Liver (tissue), 3 donors: ENCODE results near the gene ATAD3C.

Experiments
- HNF4G ChIP-seq: IDR thresholded peaks from 2 replicates; pipeline ENCODE4 v1.6.1; 2016; ENCODE audit warnings: antibody characterized with exemption
- JUND ChIP-seq, 2 donors: IDR thresholded peaks; 2 replicates each; pipeline ENCODE4 v1.6.1; 2016; ENCODE audit warnings: antibody characterized with exemption in 2 of 2
- RAD21 ChIP-seq, 2 donors: IDR thresholded peaks; 2 replicates each; pipeline ENCODE4 v1.6.1; 2016; ENCODE audit warnings: antibody characterized with exemption in 2 of 2, mild to moderate bottlenecking in 2 of 2
- RXRA ChIP-seq, 2 donors: IDR thresholded peaks; 2 replicates each; pipeline ENCODE4 v1.6.1; 2017 to 2018; ENCODE audit warnings: antibody characterized with exemption in 2 of 2, mild to moderate bottlenecking in 1 of 2
- TAF1 ChIP-seq: conservative IDR thresholded peaks from 2 replicates; pipeline ENCODE4 v1.6.1; 2016; ENCODE audit warnings: antibody characterized with exemption, mild to moderate bottlenecking
- TF ChIP-seq, protein P1 (sequence below): fragments of 150-350 bp; IDR thresholded peaks from 2 replicates; pipeline ENCODE4 v1.5.1; 2017; ENCODE audit warnings: improper control_type of control experiment, low read depth, low read length; ENCODE audit not compliant: missing input control
- TF ChIP-seq, protein P2 (sequence below): IDR thresholded peaks from 2 replicates; pipeline ENCODE4 v1.6.1; 2016; ENCODE audit warnings: antibody characterized with exemption
- donor health status: healthy.
- donor health status: healthy.

DNA sequence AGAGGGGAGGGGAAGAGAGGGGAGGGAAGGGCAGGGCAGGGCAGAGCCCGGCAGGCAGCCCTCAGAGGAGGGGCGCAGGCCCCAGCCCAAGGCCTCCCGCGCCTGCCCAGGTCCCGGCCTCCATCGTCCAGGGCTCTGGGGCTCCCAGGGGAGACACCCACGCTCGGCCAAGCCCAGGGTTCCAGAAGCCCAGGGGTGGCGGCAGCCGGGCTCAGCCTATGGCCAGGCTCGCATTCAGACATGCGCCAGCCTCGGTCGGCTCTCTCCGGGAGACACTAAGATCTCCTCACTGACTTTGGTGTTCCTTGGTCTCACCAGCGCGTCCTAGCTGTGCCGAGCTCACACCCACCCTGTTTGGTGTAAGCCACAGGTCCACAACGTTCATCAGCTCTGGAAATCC, 21.3 kb upstream of the ATAD3C start:
- TF ChIP-seq, protein P1, sequence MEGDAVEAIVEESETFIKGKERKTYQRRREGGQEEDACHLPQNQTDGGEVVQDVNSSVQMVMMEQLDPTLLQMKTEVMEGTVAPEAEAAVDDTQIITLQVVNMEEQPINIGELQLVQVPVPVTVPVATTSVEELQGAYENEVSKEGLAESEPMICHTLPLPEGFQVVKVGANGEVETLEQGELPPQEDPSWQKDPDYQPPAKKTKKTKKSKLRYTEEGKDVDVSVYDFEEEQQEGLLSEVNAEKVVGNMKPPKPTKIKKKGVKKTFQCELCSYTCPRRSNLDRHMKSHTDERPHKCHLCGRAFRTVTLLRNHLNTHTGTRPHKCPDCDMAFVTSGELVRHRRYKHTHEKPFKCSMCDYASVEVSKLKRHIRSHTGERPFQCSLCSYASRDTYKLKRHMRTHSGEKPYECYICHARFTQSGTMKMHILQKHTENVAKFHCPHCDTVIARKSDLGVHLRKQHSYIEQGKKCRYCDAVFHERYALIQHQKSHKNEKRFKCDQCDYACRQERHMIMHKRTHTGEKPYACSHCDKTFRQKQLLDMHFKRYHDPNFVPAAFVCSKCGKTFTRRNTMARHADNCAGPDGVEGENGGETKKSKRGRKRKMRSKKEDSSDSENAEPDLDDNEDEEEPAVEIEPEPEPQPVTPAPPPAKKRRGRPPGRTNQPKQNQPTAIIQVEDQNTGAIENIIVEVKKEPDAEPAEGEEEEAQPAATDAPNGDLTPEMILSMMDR: no peak
- TF ChIP-seq HNF4G (no peak), RXRA (IDR thresholded peaks at IDR 0.05) (no peak), TAF1 (no peak), JUND (IDR thresholded peaks at IDR 0.05) (no peak), RAD21 (IDR thresholded peaks at IDR 0.05) (no peak)
- TF ChIP-seq, protein P2, sequence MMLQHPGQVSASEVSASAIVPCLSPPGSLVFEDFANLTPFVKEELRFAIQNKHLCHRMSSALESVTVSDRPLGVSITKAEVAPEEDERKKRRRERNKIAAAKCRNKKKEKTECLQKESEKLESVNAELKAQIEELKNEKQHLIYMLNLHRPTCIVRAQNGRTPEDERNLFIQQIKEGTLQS: no peak
